Cerebellar cortex (tissue), 1 donor: ENCODE data around the gene SPATC1L.

Source experiments
- DNase-seq: peaks from one replicate; pipeline ENCODE4 v3.0.0-alpha.2; 2015; ENCODE audit warnings: low spot score

SPATC1L gene

DNA sequence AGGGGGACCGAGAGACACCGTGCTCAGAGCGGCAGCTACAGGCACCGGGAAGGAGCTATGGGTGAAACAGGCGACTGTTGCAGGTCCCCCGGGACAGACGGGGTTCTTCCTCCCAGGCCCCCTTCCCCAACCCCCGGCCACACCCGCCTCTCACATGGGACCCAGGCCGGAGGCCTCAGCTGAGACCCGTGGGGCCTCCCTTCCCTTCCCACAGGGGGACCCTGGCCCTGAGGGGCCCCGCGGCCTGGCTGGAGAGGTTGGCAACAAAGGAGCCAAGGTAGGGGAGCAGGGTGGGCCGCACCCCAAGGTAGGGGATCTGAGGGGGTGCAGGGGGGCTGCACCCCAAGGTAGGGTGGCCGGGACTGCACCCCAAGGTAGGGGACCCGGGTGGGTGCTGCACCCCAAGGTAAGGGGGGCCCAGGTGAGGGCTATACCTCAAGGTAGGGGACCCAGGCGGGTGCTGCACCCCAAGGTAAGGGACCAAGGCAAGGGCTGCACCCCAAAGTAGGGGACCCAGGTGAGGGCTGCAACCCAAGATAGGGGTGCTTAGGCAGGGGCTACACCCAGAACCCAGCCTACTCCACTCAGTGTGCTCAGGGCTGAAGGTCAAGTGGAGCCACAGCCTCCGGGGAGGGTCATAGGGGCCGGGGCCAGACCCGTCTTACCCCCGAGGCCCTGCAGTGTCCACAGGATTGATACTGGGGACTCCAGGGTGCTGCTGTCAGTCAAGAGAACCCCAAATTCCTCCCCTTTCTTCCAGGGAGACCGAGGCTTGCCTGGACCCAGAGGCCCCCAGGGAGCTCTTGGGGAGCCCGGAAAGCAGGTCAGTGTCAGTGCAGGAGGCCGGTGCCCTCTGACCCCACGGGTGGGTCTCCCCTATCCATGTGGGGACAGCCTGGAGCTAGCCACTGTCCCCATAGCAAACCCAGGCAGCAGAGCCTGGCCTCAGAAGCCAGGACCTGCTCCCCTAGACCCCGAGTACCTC is 63.7 kb downstream of the SPATC1L start:
- no peak for DNase-seq

DNA sequence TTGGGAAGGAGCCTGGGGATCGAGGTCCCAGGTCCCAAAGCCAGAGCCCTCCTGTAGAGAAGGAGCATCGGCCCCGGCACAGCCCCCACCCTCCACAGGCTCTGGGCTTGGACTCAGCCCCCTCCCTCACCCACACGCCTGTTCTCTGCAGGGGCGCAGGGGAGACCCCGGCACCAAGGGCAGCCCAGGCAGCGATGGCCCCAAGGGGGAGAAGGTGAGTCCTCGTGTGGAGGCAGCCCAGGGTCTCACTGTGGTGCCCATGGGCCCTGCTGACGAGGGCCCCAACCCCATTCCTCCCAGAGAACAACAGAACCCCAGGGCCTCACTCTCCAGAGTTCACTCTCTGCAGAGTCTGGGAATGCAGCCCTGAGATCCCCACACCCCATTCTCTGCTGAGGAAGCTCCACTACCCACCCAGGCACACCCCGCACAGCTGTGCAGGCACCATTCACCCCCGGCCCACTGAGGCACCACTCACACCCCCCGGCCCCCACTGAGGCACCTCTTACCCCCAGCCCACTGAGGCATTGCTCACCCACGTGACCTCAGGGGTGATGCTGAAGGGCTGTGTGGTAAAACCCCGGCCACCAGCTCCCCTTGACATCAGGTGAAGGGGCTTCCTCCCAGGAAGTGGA is 64.5 kb downstream of the SPATC1L start:
- DNase-seq, result no peak

DNA sequence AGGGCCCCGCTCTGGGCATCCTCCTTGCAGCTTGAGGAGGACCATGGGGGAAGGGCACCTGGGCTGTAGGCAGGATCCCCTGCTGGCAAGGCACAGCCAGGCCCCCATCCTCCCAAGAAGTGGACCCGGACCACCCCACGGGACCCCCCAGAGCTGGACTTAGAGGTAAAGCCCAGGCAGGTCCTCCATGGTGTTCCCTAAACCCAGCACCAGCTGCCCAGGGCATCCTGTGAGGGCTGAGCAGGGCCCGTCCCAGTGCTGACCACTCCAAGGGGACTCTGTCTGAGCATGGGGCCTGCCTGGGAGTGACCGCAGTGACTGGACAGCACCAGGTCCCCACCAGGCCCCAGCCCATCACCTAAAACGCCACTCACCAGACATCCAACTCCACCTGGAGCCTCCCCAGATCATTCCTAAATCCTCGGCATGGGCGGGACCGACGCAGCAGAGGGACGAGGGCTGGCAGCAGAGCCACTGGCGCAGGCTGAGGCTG is 65.1 kb downstream of the SPATC1L start:
- DNase-seq, result no peak

DNA sequence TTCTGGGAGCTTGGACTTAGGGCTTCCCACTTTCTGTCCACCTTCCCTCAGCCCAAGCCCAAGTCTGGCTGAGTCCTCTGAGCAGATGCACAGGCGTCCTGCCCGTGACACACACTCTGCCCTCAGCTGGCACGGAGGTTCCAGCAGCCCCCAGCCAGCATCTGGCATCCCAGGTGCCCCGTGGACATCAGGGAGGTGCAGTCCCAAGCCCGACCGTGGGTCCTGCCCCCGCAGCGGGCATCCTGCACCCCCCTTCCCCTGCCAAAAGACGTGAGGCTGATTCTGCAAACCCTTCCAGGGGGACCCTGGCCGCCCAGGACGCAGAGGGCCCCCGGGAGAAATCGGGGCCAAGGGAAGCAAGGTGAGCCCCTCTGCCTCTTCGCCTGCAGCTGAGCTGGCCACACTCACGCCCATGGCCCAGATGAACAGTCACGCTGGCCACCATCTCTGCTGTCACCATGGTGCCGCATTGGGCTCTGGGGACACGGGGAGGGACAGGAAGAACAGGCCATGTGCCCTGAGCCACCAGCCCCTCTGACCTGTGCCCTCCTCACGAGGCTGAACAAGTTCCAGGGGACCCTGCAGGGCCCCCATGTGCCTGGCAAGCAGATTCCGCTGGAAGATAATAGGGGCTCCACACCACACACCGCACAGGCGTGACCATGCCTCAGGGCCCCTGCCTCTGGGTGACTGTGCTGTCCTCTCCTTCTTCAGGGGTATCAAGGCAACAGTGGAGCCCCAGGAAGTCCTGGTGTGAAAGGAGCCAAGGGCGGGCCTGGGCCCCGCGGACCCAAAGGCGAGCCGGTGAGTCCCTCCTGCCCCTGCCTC is 65.7 kb downstream of the SPATC1L start:
- DNase-seq, result no peak

DNA sequence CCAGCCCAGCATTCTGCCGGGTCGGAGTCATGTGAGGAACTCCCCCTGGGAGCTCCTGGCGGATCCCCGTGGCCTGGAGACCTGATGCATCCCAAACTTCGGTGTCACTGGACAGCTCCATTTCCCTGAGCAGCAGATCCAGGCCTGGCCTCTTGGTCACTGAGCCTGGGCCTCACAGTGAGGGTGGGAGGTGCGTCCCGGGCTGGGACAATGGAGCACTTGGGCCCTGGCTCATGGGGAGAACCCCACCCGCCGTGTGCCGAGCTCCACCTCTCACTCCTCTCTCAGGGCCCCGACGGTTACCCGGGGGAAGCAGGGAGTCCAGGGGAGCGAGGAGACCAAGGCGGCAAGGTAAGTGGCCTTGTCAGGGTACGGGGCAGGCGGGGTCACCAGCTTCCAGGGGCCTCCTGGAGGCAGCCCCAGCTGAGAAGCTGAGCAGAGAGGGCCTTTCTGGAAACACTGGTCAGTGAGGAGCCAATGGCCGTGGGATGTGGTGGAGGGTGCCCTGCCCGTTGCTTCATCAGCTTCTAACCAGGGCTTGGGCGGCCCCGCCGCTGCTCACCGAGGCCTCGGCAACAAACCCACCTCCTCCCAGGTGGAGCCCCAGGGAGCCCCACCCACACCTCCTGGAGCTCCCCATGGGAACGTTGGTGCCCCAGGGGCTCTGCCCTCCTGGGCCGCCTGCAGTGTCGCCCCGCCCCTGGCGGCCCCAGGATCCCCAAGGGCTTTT is 66.5 kb downstream of the SPATC1L start:
- DNase-seq, result no peak

DNA sequence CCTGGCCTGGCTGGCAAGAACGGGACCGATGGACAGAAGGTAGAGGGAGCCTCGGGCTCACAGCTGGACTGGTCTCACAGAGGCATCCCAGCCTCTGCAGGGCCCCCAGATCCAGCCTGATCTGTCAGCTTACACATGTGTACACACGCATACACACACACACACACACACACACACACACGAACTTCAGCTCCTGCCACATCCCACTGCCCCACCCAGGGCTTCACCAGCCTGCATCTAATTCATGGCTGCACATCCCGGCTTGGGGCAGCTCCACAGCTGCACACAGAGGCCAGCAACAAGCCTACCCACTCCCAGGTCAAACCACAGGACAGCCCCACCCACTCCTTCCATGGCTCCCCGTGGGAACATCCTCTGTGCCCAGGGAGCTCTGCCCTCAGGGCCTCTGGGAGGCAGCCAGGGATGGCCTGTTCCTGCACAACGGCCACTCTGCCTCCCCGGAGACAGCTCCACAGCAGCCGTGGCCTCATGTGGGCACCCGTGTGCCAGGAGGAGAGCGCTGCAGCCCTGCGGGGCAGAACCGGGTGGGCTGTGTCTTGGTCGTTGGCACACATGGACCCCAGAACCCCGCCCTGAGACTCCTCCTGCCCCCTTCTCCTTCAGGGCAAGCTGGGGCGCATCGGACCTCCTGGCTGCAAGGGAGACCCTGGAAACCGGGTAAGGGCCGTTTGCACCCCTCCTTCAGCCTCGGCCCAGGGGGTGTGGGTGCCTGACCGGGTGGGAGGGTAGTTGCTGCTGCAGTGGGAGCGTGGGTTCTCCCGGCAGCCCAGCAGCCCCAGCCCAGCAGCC is 67.3 kb downstream of the SPATC1L start:
- no peak for DNase-seq

DNA sequence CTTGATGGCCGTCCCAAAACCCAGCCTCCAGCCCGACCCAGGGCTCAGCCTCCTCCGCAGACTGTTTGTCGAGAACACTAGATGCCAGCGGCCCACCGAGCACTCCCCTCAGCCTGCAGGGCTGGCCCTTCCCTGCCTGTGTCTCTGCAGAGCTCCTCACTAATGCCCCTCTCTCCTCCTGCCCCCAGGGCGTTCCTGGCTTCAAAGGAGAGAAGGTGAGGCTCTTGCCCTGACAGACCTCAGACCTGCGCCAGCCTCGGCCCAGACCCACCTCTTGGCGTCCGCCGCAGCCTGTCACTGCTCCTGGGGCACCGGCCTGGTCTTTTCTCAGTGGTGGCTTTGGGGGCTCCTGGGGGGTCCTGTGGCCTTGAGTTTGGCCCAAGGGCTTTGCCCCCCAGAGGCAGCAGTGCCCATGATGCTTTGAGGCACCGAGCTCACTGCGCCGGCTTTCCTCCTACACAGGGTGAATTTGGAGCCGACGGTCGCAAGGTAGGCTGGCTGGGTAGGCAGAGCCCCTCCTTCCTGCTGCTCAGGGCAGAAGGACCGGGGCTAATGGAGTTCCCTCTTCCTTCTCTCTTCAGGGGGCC is 68.0 kb downstream of the SPATC1L start:
- DNase-seq, result no peak

DNA sequence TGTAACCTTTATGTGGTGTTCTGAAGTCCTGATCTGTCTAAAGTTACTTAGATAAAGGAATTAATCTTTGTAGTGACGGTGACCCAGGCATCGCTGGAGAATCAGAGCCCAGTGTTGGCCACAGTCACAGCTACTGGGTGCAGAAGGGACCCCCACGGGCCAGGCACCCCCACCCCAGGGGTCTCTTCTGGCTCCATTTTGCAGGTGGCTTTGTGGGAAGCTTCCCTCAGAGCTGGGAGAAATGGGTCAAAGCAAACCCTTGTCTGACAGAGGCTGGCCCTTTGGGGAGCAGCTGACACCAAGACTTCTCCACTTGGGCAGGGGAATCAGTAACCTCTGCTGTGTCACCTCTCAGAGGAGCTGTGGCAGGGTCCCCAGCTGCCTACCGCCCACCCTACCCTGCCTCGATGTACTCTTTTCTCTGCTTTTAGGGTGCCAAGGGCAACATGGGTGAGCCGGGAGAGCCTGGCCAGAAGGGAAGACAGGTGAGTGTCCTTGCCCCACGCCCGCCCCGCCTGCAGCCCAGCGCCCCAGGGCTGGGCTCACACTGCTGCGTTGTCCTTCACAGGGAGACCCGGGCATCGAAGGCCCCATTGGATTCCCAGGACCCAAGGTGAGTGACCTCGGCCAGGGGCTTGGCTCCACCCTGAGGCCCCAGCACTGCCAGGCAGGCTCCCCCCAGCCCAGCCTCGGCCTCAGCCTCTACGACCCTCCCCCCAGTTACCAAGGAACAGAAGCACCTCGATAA is 68.6 kb downstream of the SPATC1L start:
- no peak for DNase-seq

DNA sequence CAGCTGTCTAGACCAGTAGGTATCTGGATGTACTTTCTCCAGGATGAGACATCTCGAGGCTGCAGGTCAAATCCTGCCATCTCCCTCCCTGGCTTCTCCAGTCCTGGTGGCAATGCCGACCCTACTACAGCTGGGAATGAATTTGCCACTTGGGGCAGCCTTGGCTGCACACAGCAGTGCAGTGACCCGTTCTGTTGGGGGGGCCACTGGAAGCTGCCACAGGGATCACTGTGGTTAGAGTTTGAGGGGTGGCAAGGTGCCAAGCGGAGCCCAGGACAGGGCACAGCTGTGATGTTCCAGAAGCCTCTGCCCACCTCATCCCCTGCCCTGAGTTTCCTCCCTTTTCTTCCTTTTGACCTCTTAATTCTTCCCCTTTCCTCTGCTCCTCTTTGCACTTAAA is 69.3 kb downstream of the SPATC1L start:
- no peak for DNase-seq

DNA sequence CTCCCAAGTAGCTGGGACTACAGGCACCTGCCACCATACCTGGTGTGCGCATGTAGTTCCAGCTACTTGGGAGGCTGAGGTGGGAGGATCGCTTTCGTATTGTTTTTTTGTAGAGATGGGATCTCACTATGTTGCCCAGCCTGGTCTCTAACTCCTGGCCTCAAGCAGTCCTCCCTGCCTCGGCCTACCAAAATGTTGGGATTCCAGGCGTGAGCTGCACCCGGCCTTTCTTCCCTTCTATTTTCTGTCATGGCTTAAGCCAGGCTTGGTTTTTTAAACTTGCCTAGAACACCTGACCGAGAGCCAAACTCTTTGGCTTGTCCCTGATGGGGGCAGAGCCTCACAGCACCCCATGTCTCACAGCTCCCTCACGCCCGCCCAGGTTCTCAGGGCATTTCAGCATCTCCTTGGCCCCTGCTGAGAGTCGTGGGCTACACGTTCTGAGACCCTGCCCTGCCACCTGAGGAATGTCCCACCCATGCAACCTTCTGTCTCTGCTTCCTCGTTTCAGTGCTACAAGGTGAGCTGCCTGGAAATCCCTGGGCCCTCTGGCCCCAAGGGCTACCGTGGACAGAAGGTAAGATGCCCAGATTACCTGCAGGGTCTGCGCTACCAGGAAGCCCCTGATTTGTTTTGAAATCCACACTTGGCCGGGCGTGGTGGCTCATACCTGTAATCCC is 70.6 kb downstream of the SPATC1L start:
- DNase-seq, result no peak

DNA sequence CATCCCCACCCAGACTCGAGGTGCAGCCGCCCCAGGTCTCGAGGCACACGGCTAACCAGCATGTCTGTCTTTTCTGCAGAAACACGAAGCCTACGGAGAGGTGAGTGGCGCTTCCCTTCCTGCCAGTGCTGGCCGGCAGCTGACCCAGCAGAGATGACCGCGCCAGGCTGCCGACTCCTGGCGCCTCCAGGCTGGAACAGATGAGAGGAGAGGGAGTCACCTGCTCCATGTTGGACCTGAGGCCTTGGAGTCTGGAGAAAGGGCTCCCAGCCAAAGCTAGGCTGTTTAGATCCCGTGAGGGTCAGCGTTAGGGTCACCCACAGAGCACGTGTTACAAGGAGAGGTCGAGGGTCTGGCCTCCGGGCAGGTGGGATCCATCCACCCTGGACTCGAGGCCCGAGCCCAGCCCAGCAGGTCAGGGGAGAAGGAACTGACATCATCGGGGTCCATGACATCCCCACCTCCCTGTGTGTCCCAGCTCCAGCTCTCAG is 71.5 kb downstream of the SPATC1L start:
- DNase-seq, result no peak

DNA sequence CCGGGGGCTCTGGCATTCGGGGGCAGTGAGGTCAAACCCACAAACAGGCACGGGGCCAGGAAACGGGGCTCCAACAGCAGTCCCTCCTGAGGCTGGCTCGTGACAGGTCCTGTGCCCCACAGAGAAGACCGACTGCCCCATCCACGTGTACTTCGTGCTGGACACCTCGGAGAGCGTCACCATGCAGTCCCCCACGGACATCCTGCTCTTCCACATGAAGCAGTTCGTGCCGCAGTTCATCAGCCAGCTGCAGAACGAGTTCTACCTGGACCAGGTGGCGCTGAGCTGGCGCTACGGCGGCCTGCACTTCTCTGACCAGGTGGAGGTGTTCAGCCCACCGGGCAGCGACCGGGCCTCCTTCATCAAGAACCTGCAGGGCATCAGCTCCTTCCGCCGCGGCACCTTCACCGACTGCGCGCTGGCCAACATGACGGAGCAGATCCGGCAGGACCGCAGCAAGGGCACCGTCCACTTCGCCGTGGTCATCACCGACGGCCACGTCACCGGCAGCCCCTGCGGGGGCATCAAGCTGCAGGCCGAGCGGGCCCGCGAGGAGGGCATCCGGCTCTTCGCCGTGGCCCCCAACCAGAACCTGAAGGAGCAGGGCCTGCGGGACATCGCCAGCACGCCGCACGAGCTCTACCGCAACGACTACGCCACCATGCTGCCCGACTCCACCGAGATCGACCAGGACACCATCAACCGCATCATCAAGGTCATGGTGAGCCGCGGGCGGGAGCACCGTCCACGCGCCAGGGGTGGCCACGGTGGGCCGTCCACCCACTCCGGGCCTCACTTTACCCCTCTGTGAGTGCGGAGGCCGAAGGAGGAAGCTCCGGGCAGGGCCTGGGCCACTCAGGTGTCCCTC is 72.2 kb downstream of the SPATC1L start:
- DNase-seq, result no peak

DNA sequence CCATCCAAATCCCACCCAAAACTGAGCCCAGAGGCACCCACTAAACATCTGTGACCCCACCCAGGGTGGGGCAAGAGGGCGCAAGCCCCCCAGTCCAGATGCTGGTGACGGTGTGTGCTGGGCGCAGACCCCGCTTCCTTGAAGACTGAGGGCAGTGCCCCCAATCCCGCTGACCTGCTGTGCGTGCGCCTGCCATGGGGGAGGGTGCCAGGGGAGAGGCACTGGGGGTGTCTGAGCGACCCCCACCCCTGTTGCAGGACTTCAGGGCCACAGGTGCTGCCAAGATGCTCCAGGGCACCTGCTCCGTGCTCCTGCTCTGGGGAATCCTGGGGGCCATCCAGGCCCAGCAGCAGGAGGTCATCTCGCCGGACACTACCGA is 73.1 kb downstream of the SPATC1L start:
- DNase-seq, result no peak
